Left colon (tissue), 2 donors: ENCODE data around the gene KRTAP5-6. TPM values are rescaled to one million over a fixed set of nuclear protein-coding genes. Genes with fewer than 3 reads are reported as not detected.
A peak's percentile ranks its signal among the peaks of the same experiment; 100 is the strongest.

Experiments used
- ATAC-seq: fragments of 200-7000 bp; cut with Tn5 transposase; one replicate; pipeline ENCODE4 v1.9.1; 2020; ENCODE audit warnings: mild to moderate bottlenecking, moderate library complexity
- DNase-seq, 2 donors: peaks; one replicate each; pipeline ENCODE4 v3.0.0-alpha.2; 2020
- intact Hi-C, 2 donors: fragments of 100-400 bp; cut with DNase I in 1 of 2; cut with micrococcal nuclease in 1 of 2; formaldehyde crosslinking; loops; one replicate each; pipeline versions ENCODE4 v1.11.2 to v1.14.0; 2022; cut with DNase I, micrococcal nuclease
- total RNA-seq, 2 donors: library from RNA; stranded (reverse); fragmentation: NEBNext Ultra II Directional; extraction: Animal tissue kit (Norgen Biotek cat#: 25700); gene quantifications; one replicate each; pipeline ENCODE4 v1.2.1, GENCODE V29; 2021
- donor health status: DM: no; HTN: no; CAD: no.
- donor health status: DM: yes; HTN: yes; CAD: no.

Gene KRTAP5-6
- total RNA-seq, 2 donors from 2014 or later: not detected

DNA sequence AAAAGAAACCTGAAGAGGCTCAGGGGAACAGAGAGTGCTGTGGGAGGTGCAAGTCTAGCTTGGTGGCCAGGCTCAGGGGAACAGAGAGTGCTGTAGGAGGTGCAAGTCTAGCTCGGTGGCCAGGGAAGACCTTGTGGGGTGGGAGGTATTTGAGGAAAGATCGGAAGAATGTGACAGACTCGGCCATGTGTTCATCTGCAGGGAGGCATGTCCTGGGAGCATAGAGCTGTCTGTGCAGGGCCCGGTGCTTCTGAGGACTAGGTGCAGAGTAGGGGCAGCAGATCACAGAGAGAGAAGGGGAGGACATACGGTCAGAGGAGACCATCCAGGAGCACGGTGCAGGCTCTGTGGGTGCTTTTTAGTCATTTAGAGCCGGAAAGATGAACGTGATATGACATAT, 42.6 kb downstream of the KRTAP5-6 start:
- ATAC-seq (no peak), DNase-seq (peak in 1 of 2 donors; percentile 15)
- intact Hi-C loops: no loop called here

- DNase-seq (no peak), ATAC-seq (no peak)
- intact Hi-C loops: no loop called here
These were observed 44.0 kb downstream of the KRTAP5-6 start for GRCh38 chr11:1740786-1741530.

- intact Hi-C loops: no loop called here
- no peak for ATAC-seq
- DNase-seq: no peak
These were observed 44.7 kb downstream of the KRTAP5-6 start for GRCh38 chr11:1741741-1742140.

DNA sequence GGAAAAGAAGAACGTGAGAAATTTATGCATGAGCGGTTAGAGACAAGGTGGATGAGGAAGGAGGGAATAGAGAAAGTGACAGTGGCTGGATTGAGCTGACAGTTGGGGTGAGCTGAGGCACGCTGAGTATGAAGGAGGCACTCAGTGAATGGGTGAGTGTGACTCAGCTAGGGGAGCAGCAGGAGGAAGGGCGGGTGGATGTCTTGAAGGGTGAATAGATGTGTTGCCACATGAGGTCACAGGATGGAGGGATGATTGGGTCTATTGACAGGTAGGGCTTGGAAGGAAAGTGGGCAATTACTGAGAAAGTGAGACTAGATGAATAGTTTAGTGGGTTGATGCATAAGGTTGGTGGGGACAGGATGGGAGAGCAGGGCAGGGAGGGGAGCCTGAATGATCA, 45.4 kb downstream of the KRTAP5-6 start:
- DNase-seq (no peak), ATAC-seq (no peak)
- intact Hi-C loops: no loop called here

- intact Hi-C loops: no loop called here
- no peak for DNase-seq
- no peak for ATAC-seq
These were observed 46.0 kb downstream of the KRTAP5-6 start for GRCh38 chr11:1742869-1743584.

- no peak for ATAC-seq
- no peak for DNase-seq
- intact Hi-C loops: no loop called here
These were observed 46.7 kb downstream of the KRTAP5-6 start for GRCh38 chr11:1743585-1744136.

- no peak for ATAC-seq
- no peak for DNase-seq
- intact Hi-C loops: no loop called here
These were observed 47.3 kb downstream of the KRTAP5-6 start for GRCh38 chr11:1744137-1744886.

DNA sequence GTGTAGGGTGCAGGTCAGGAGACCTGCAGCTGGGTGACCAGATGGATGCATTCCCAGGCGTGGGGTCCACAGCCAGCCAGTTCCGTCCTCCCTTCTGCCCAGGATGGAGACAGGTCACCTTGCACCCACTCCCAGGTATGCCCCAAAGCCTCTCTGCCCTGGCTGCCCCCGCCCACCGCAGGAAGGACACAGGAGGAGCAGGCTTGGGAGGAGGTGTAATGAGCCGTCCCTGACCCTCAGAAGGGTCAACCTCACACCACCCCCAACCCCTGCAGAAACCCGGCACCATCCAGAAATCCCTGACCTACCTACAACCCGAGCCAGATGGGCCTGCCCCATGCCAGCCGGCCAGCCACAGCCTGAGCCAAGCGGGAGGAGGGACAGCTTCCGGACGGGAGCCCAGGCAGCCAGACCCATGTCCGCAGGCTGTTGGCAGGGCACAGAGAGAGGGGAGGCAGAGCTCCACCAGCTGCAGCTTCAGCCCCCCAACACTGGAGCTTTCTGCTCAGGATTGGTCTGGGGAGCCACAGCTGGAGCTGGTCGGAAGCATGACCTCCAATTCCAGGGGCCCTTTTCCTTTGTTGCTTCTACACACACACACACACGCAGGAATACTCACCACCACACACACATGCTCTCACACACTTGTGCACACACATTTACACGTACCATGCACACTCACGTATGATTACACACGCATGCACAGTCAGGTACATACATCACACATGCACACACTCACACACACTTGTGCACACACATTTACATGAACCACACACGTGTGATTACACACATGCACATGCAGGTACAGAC, 48.1 kb downstream of the KRTAP5-6 start:
- intact Hi-C loops: no loop called here
- DNase-seq (no peak), ATAC-seq (no peak)

GRCh38 chr11:1745701-1746320, 48.8 kb downstream of the KRTAP5-6 start:
- DNase-seq (no peak), ATAC-seq (no peak)
- intact Hi-C loops: no loop called here

GRCh38 chr11:1746511-1746931, 49.5 kb downstream of the KRTAP5-6 start:
- intact Hi-C loops: no loop called here
- ATAC-seq: no peak
- peak in 1 of 2 donors; percentile 40 for DNase-seq

- DNase-seq: no peak
- ATAC-seq: no peak
These were observed 50.2 kb downstream of the KRTAP5-6 start for GRCh38 chr11:1746956-1747752.

More at GRCh38 chr11:1746956-1747752, 50.2 kb downstream of the KRTAP5-6 start:
- intact Hi-C loops: no loop called here

Other genes with a start within 250 kb of the KRTAP5-6 start
- 10 to 100 TPM; 48.3 to 55.8 TPM for gene MOB2, start 210.4 kb upstream of the KRTAP5-6 start, total RNA-seq
- 10 to 100 TPM; 27.2 to 45.0 TPM for gene DUSP8, start 124.9 kb upstream of the KRTAP5-6 start, total RNA-seq
- not detected for gene KRTAP5-1, start 111.9 kb upstream of the KRTAP5-6 start, total RNA-seq
- gene KRTAP5-2, start 98.9 kb upstream of the KRTAP5-6 start, total RNA-seq: not detected
- not detected for gene KRTAP5-3, start 88.7 kb upstream of the KRTAP5-6 start, total RNA-seq
- gene KRTAP5-4, start 75.1 kb upstream of the KRTAP5-6 start, total RNA-seq: not detected
- under 1 TPM; 0.28 to 0.43 TPM for gene KRTAP5-5, start 67.4 kb upstream of the KRTAP5-6 start, total RNA-seq
- gene IFITM10, start 53.4 kb downstream of the KRTAP5-6 start, total RNA-seq: 1 to 10 TPM in 1 of 2 donors, under 1 TPM in 1; 0.87 to 1.7 TPM
- gene CTSD, start 66.7 kb downstream of the KRTAP5-6 start, total RNA-seq: 1,000 to 10,000 TPM; 1,016 to 1,279 TPM
- 1 to 10 TPM in 1 of 2 donors, under 1 TPM in 1; 0.75 to 4.6 TPM for gene SYT8, start 137.8 kb downstream of the KRTAP5-6 start, total RNA-seq
- under 1 TPM in 1 of 2 donors, not detected in 1; 0.92 TPM for gene TNNI2, start 141.8 kb downstream of the KRTAP5-6 start, total RNA-seq
- 10 to 100 TPM in 1 of 2 donors, 1 to 10 TPM in 1; 9.9 to 28.6 TPM for gene LSP1, start 155.9 kb downstream of the KRTAP5-6 start, total RNA-seq
- gene PRR33, start 194.7 kb downstream of the KRTAP5-6 start, total RNA-seq: not detected
- under 1 TPM in 1 of 2 donors, not detected in 1; 0.73 TPM for gene TNNT3, start 222.5 kb downstream of the KRTAP5-6 start, total RNA-seq